Measurements from ENCODE around the gene SKI.

SKI gene

GRCh38 chr1:2345297-2346075, 117.4 kb downstream of the SKI start:
- DNase-seq: no peak

DNA sequence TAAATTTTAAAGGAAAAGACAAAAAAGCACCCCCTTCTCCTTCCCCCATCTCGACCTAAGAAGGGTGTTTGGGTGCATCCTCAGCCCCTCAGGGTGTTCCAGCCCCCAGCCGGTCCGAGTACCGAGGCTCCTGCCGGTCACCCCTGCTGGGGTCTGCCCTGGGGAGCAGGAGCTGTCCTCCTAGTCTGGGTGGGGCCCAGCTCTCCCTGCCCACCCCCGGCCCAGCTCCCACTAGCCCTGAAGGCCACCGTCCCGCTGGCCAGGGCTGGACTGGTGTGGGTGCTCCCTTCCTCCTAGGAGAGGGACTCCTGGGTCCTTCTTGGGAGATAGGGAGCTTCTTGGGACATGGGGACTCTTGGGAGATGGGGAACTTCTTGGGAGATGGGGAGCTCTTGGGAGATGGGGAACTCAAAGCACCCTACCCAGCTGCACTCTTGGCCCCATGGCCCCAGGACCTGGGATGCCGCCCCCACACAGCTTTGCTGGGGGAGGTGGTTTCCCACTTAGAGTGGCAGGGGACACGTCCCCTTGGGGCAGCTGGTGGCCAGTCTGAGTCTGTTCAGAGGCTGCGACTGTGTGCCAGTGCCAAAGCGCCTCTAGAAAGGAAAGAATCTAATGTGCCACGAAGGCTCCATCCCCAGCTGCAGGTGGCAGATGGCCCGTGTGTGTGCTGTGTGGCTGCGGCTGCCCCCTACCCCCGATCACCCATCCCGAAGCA, 118.7 kb downstream of the SKI start:
- DNase-seq: no peak

- DNase-seq: no peak
Measured at GRCh38 chr1:2347409-2347785, 119.3 kb downstream of the SKI start.

DNA sequence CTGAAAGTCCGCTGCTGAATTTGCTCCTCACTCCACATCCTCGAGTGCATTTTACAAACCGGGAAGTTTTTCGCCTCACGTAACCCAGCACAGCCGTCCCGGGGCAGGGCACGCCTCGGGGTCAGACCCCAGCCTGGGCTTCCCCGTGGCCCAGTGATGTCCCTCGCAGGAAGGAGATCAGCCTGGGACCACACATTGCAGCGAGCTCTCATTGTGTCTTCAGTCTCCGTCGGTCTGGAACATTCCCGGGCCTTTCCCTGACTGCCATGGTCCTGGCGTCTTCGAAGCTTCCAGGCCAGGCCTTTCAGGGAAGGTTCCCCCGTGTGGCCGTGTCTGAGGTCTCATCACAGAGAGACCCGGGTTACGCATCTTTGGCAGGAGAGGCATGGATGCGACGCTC, 119.8 kb downstream of the SKI start:
- no peak for DNase-seq

DNA sequence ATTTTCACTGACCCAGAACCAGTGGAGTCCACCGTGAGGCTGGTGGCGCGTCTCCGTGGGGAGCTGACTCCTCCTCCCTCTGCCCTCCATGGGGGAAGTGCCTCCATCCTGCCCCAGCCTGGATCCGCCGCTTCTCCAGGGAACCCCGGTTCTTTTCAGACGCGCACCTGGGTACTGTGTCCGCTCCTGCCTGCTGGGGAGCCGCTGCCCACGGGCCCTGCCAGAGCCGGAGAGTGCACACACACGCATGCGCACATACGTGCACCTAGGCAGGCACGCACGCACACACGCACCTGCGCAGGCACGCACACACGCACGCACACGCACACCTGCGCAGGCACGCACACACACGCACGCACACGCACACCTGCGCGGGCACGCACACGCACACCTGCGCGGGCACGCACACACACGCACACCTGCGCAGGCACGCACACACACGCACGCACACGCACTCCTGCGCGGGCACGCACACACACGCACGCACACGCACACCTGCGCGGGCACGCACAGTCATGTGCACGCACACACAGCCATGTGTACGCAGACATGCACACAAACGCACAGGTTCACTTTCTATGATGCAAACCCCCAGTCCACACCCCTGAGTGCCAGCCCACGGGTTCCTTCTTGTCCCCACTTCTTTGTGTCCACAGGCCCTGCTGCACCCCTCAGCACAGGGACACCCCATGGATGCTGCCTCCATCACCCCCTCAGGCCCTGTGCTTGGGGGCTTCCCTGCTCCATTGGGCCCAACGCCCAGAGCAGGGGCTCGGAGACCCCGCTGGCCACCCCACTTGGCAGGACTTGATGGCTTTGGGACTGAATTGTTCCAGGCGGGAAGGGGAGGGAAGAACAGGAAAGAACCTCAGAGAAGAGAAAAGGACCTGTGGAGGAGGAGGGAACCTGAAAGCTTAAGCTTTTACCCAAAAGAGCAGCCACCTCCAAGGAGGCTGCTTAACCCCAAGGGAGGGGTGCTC, 120.5 kb downstream of the SKI start:
- no peak for DNase-seq

DNA sequence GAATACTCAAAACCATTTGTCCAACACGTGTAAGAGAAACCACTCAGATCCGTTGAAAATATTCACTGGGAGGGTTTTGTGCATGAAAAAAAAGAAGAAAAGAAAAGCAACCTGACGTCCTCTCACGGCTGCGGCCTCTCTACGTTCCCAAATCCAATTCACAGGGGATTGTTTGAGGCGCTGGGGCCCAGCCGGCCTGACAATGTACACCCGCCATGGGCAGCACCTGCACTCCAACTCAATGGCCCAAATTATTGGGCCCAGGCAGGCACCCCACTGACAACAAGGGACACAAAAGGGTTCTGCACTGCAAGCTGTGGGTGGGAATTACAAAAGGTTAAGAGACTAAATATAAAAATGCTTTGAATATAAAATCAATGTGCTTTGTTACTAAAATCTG, 121.7 kb downstream of the SKI start:
- DNase-seq: no peak

- no peak for DNase-seq
Measured at GRCh38 chr1:2350501-2350900, 122.4 kb downstream of the SKI start.

- no peak for DNase-seq
Measured at GRCh38 chr1:2350911-2351655, 123.0 kb downstream of the SKI start.

GRCh38 chr1:2351723-2352122, 123.6 kb downstream of the SKI start:
- no peak for DNase-seq

DNA sequence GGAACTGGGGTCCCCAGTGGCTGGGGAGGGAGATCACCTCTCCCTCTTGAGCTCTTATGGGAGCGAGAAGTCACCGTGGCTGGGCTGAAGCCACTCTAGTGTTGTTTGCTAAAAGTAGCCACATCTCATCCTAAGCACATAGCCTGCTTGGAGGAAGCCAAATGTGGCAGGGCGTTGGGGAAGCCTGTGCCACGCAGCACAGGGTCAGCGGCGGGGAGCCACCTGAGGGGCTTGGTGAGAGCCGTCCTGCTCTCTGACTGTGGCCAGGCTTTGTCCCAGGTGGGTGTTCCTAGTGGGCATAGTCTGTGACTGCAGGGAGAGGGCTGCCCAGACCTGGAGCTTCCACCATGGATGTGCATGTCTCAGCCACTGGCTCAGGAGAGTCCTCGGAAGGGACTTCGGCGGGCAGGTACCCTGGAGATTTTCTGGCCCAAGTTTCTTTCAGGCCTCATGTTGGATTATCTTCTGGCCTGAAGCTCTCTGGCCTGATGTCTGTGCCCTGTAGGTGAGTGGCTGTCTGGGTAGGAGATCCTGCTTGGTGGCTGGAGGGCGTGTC, 124.3 kb downstream of the SKI start:
- DNase-seq: no peak

DNA sequence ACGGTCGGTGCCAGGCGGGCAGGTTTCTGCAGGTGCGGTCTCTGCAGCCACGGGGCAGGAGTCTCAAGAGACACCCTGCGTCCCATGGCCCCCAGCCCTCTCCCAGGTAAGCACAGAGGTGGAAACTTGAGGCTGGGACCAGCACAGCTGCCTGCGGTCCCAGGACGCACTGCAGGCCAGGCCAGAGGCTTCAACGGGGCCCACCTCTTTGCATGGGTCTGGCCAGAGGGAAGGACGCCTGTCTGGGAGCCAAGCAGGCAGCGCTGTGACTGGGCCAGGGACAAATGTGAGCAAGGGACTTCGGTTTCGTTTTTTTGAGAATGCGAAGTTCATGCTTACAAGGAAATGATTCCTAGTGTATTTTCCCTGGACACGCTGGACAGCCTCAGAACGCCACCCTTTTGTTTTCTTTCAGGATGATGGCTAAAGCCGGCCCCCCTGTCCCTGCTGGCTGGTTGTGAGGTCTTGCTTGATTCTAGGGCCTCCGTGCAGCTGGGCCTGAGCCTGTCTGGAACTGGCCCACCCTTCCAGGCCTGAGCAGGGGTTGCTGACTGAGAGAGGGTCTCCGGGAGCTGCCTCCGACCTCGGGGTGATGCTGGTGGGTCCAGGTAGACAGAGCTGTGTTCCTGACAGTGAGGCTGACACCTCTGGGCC, 124.9 kb downstream of the SKI start:
- DNase-seq: no peak

- DNase-seq: no peak
Measured at GRCh38 chr1:2353551-2354438, 125.7 kb downstream of the SKI start.

DNA sequence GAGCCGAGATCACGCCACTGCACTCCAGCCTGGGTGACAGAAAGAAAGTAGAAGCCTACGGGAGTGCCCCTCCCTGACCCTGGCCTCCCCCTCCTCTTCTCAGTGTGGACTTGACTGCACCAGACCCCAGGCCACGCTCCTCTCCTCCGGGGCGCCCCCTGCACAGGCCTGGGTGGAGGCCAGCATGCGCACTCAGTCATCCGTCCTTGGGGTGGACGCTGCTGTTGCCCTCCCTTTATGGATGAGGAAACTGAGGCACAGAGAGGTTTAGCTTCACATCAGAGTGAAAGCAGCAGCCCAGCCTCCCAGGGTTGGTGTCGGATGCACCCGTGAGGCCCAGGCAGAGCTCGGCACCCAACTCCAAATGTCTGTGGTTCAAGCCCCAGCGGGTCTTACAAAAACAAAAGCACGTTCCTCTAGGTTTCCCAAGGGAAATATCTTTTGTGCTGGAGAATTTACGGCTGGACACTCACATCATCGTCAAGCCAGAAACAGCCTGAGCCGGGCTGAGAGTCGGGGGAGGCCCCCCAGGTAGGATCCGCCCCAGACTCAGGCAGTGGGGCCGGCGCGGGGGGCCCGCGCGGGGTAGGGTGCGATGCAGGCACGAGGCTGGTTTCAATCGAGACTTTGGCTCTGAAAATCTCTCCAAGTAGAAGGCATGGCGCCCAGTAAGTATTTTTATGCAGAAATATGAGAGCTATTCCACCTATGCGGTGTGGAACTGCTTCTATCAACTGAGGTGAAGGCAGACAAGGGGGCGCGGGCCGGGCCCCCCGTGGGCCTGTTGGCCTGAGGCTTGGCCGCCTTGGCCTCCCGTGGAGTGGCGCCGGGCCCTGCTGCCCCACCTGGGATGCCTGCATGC, 126.6 kb downstream of the SKI start:
- DNase-seq: no peak

GRCh38 chr1:2355373-2356261, 127.5 kb downstream of the SKI start:
- no peak for DNase-seq

DNA sequence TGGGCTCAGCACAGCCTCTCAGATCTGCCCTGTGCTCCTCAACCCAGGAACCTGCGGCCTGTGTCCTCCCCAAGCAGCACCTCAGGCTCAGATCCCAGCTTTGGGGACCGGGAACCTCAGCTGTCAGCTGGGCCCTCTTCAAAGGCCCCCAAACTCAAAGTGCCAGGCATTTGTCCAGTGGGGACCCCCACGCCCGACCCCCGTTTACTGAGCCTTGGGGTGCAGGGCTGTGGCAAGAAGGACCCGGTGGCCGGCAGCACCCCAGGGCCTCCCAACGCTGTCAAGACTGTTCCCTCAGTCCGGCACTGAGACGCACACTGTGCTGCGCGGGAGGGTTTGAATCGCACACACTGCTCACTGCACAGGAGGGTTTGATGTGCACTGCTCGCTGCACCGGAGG, 128.3 kb downstream of the SKI start:
- no peak for DNase-seq

GRCh38 chr1:2356911-2357845, 129.1 kb downstream of the SKI start:
- no peak for DNase-seq

DNA sequence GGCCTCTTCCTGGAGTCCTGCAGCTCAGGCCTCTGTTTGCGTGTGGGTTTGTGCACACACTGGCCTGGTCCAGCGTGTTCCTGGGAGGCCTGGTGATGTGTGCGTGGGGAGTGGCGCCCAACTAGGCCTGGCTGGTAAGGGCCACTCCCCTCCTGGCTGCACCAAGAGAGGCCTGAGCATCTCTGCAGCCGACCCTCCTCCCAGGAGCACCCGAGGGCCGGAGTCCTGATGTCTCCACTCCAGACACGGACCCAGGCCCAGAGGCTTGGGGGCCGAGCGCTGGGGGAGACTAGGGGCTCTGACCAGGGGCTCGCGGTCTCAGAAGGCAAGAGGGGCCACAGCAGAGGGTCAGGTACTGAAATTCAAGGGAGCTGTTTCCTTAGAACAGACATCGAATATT, 130.0 kb downstream of the SKI start:
- no peak for DNase-seq
